GM19397 (cell line): Measurements from ENCODE around the gene ABCD3.
"Not testable (repeated sequence)": the region's sequence is repeated elsewhere in the genome, so short reads cannot be mapped to it uniquely, and the experiment has no call there.

ENCODE experiments used
- ATAC-seq: cut with Tn5 transposase; IDR thresholded peaks from one replicate; pipeline ENCODE4 v1.9.1; 2021; ENCODE audit warnings: mild to moderate bottlenecking, moderate library complexity; ENCODE audit not compliant: unreplicated experiment

Gene ABCD3

DNA sequence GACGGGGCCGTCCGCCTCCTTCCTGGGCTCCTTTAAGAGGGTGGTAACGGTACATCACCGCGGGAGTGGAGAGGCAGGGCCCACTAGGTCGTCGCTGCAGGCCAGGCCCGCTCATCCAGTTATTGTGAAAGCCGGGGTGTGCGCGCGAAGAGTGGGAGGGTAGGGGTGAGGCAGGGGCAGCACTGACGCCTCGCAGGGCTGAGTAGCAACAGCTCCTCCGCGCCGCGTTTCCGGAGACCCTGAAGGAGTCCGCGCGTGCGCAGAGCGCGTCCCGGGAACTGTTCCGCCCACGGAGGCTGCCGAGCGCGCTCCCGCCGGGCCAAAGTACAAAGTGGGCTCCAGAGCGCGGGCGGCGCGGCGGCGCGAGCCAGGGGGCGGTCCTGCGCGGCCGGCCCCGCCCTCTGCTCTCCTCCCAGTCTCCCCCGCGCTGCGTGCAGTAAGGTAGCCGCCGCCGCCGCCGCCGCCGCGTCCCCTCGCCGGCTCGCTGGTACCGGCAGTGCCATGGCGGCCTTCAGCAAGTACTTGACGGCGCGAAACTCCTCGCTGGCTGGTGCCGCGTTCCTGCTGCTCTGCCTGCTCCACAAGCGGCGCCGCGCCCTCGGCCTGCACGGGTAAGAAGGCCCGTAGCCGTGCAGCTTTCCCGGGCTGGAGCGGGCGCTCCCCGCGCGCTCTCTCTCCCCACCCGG lies at the start of gene ABCD3:
TSS of gene ABCD3 (plus strand) at position 412 of the 686 bp plus-strand sequence. CDS start at position 502, 90 bp downstream.
- peak; percentile 97 for ATAC-seq

- not testable (repeated sequence) for ATAC-seq
These were observed 45.4 kb upstream of the ABCD3 start for GRCh38 chr1:94372771-94373170.

DNA sequence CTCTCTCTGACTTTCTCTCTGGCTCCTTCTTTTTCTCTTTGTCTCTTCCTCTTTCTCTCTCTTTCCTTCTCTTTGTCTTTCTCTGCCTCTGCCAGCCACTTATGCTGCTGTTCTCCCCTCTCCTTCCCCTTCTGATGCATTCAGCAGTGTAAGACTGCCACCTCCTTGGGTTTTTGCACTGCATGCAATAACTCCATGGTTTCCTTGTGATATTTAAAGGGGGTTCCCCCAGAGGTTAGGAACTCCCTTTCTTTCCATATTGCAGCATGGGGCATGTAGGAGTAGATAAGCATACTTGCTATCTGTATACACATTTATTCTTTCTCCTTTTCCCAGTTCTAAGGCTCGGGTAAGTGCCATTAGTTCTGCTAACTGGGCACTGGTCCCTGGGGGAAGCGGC lies 44.9 kb upstream of the ABCD3 start:
- ATAC-seq, result not testable (repeated sequence)

DNA sequence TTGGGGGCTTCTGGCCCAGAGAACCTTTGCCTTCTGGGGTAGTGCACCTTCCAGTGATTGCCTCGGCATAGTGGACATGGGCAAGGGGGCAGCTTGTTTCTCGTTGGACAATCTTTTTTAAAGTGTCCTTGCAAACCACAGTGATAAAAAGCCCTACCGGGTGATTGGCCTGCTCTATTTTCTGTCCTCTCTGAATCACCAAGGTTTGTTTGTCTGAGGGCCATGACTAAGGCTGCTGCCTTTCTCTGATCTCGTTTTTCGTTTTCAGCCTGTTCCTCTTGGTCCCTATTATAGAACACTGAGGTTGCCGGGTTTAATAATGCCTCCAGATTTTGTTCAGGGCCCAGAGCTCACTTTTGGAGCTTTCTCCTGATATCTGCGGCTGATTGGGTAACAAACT lies 42.5 kb upstream of the ABCD3 start:
- ATAC-seq, result not testable (repeated sequence)

GRCh38 chr1:94378493-94378892 lies 39.7 kb upstream of the ABCD3 start:
- not testable (repeated sequence) for ATAC-seq

DNA sequence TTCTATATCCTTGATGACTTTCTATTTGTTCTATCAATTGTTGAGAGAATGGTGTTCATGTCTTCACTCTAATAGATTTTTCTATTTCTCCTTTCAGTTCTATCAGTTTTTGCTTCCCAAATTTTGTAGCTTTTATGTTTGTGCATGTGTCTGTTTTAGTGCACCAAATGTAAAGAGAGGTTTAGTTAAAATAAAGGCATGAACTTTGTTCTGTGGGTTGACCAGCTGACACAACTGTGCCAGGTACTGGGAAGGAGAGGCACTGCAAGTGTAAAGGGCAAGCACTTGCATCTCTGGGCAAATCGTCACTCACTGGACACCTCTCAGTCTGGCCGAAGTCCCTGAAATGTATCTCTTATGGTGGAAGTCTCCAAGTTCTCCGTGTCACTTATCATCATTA lies 38.6 kb upstream of the ABCD3 start:
- ATAC-seq, result no peak

GRCh38 chr1:94382201-94382600 lies 36.0 kb upstream of the ABCD3 start:
- no peak for ATAC-seq

DNA sequence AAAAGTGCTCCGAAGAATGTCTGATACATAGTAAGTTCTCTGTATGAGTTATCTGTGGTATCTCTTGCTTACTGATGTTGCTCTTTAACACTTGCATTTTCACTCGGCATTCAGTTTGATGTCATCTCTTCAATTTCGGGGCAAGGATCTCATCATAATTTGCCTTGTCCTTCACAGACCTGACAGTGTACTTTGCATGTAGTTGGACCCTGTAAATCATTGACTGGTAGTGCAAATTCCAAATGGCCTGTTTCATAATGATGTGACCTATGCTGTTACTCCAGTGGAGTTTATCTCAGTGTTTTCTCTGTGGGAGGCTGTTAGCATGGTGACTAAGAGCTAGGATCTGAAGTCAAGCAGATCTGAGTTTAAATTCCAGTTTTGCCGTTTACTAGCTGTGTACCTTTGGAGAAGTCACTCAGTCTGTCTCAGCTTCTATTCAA lies 34.2 kb upstream of the ABCD3 start:
- no peak for ATAC-seq

DNA sequence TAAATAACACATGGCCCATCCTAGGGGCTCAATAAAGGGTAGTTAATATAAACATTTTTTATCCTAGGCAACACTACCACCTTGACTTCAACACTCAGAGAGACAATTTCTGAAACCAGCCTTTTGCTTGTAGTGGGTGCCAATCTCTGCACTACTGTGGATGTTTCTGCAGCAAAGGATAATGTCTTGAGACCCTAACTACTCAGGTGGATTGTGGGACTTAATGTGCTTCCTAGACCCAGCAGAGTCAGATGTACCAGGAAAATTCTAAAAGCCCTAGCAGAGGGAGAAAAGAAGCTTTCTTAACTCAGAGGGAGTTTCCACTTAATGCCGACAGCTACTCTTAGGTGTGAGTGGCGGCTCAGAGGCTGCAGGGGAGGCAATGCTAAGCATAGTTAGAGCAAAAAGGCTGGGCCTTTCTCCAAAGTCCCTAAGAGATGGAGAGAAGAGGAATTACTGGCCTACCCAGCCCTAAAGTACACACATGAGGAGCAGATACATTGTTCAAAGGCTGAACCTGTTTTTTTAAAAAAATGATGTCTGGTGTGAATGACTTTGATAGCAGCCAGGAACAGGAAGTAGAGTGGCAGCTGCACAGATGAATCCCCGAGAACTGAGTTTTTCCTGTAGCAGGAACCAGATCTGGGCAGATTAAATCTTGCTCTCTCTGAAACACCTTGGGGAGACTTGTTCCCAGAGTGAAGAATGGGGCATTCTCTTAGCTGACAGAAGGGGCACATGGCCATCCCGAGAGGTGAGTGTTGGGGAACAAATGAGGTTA lies 33.5 kb upstream of the ABCD3 start:
- no peak for ATAC-seq

GRCh38 chr1:94385308-94385929 lies 32.8 kb upstream of the ABCD3 start:
- ATAC-seq, result no peak

DNA sequence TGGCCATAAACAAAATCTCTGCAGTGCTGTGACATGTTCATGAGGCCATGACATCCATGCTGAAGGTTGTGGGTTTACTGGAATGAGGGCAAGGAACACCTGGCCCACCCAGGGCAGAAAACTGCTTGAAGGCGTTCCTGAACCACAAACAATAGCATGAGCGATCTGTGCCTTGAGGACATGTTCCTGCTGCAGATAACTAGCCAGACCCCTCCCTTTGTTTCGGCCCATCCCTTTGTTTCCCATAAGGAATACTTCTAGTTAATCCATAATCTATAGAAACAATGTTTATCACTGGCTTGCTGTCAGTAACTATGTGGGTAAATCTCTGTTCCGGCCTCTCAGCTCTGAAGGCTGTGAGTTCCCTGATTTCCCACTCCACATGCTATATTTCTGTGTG lies 28.9 kb upstream of the ABCD3 start:
- no peak for ATAC-seq

DNA sequence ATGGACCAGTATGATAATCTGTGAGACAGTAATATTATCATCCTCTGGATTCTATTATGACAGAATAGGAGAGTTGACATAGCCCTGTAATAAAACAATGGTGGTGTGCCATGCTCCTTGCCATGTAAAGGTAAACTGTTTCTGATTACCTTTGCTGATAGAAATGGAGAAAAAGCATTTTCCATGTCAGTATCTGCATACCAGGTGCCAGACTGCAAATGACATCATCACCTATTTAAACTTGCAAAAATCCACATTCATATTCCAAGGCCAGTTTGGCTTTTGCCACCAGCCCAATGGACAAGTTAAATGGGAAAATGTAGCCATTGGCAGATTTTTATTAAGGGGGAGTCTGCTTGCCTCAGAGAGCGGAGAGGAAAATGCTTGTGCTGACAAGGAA lies 23.9 kb upstream of the ABCD3 start:
- no peak for ATAC-seq

- no peak for ATAC-seq
These were observed 23.0 kb upstream of the ABCD3 start for GRCh38 chr1:94395231-94395630.

- no peak for ATAC-seq
These were observed 22.4 kb upstream of the ABCD3 start for GRCh38 chr1:94395748-94396309.

DNA sequence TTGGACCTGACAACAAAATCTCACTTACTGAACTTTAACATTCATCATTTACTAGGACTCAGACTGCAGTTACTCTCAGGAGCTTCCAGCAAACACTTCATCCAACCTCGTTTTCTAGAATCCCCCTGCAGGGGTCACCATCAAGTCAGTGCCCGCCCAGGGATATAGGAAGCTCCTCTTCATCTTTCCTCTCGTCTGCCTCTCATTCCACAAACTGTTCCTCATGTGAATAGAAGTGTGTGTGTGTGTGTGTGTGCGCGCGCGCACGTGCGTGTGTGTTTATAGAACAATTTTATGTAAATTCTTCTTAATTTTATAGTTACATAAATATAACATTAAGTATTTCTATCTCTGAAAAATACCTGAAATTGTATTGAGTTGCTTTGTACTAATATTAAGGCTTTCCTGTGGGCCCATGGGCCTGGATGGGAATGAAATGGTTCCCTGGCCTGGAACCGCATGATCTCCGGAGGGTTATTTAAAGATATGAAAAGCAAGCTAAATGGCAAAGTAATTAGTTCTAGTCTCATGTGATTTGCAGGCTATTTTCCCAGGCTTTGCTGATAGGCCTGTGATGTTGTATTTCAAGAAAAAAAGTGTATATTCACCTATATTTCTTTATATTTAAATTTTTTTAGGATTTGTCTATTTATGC lies 21.7 kb upstream of the ABCD3 start:
- no peak for ATAC-seq

DNA sequence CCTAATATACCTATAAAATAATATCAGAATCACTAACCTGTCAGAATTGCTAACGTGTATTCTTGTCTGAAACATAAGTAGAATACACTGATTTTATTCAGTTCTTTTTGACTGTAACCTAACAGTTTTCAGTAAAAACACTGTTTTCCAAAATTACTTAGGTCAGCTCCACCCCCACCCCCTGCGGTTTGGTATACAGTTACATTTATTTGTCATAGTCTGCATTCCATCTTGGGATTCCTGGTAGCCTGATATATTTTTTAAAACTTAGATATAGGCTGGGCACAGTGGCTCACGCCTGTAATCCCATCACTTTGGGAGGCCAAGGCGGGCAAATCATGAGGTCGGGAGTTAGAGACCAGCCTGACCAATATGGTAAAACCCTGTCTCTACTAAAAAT lies 19.8 kb upstream of the ABCD3 start:
- no peak for ATAC-seq

DNA sequence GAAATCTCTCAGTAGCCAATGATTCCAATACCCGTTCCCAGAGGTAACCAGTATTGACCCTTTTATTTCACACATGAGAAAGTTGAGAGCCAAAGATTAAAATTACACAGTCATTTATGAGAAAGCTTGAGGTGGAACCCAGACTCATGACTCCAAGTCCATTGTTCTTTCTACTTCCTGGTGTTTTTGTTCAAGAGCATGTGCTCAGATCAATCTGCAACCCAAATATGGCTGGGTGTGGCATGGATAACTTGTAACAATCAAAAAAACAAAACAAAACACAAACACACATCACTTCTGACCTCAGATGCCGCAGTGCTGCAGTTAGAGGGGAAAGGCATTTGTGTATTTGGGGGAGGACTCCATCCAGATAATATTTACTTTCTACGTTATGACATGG lies 18.7 kb upstream of the ABCD3 start:
- ATAC-seq, result no peak

GRCh38 chr1:94401206-94401605 lies 17.0 kb upstream of the ABCD3 start:
- no peak for ATAC-seq

- no peak for ATAC-seq
These were observed 11.7 kb upstream of the ABCD3 start for GRCh38 chr1:94406446-94406845.

DNA sequence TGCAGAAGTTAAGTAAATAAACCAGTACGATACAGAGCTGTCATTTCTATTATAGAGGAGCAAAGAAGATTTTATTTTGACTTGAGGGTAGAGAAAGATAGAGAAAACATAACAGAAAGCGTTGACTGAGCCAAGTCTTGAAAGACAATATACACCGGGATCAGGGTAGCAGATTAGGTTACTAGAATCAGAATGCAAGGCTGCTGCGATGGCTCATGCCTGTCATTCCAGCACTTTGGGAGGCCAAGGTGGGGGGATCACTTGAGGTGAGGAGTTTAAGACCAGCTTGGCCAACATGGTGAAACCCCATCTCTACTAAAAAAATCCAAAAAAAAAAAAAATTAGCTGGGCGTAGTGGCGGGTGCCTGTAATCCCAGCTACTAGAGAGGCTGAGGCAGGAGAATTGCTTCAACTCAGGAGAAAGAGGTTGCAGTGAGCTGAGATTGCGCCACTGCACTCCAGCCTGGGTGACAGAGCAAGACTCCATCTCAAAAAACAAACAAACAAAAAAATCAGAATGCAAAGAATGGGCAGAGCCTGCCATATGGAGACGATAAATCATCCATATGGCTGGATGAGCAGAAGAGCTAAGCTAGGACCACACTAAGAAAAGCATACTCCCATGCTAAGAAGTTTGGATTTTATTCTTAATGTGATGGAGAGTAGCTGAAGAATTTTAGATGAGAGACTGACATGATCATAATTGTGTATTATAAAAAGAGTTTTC lies 9.9 kb upstream of the ABCD3 start:
- no peak for ATAC-seq
